Uterus (tissue), 4 donors: ENCODE data around the gene WDR7. TPM values are rescaled to one million over a fixed set of nuclear protein-coding genes. Genes with fewer than 3 reads are reported as not detected.

Source experiments
- DNase-seq, 2 donors: peaks; one replicate each; pipeline ENCODE4 v3.0.0-alpha.2; 2019 to 2020
- H3K27ac ChIP-seq, 2 donors: fragments of 200-600 bp; sonication (generic); 1 replicate in 1 of 2; 2 replicates in 1 of 2; pipeline ENCODE4 v1.5.1; 2016 to 2018
- H3K27me3 ChIP-seq, 2 donors: fragments of 200-600 bp; sonication (generic); one replicate each; pipeline ENCODE4 v1.5.1; 2018 to 2019; ENCODE audit warnings: control low read depth in 1 of 2
- H3K36me3 ChIP-seq, 2 donors: fragments of 200-600 bp; sonication (generic); one replicate each; pipeline ENCODE4 v1.5.1; 2019; ENCODE audit warnings: control low read depth in 1 of 2
- H3K4me1 ChIP-seq, 2 donors: fragments of 200-600 bp; sonication (generic); one replicate each; pipeline ENCODE4 v1.5.1; 2018 to 2019; ENCODE audit warnings: control low read depth in 1 of 2
- H3K4me3 ChIP-seq, 2 donors: fragments of 200-600 bp; sonication (generic); 1 replicate in 1 of 2; 2 replicates in 1 of 2; pipeline ENCODE4 v1.5.1; 2018 to 2019; ENCODE audit warnings: mild to moderate bottlenecking in 1 of 2
- H3K9me3 ChIP-seq, 2 donors: fragments of 200-600 bp; sonication (generic); one replicate each; pipeline ENCODE4 v1.5.1; 2019; ENCODE audit warnings: control low read depth in 1 of 2
- CTCF ChIP-seq, 4 experiments: fragments of 200-600 bp in 2 of 4; fragments of 450-650 bp in 2 of 4; sonication (generic) in 2 of 4; IDR thresholded peaks; one replicate each; pipeline ENCODE4 v1.5.1; 2016 to 2019; ENCODE audit warnings: antibody characterized with exemption in 4 of 4, mild to moderate bottlenecking in 2 of 4, moderate library complexity in 1 of 4
- POLR2A ChIP-seq, 2 donors: fragments of 450-650 bp; IDR thresholded peaks; one replicate each; pipeline ENCODE4 v1.6.1; 2016; ENCODE audit warnings: antibody characterized with exemption in 2 of 2, mild to moderate bottlenecking in 1 of 2, moderate library complexity in 1 of 2
- intact Hi-C: fragments of 100-400 bp; cut with DNase I; formaldehyde crosslinking; loops from one replicate; pipeline ENCODE4 v1.15.1; 2023; ENCODE audit warnings: low total_unique reads
- total RNA-seq, 4 donors: library from RNA; depleted of rRNA in 3 of 4; stranded (reverse); fragments of >200 nt in 3 of 4; gene quantifications; one replicate each; pipeline versions ENCODE4 v1.1.0 to v1.2.4, GENCODE V29; 2014 to 2023
- donor health status: DM: yes; HTN: yes; CAD: no.

Gene WDR7
- total RNA-seq, 4 donors from 2014 or later: 19.2 to 66.2 (median 33.8) TPM

- intact Hi-C loops: no loop called here
- Histone ChIP-seq H3K4me1 (no peaks in the 10 kb centered on the region), H3K27ac (no peak overlapping the region), H3K27me3 (no peaks in the 10 kb centered on the region), H3K36me3 (no peaks in the 10 kb centered on the region), H3K4me3 (no peak overlapping the region), H3K9me3 (no peaks in the 10 kb centered on the region)
- DNase-seq: no peak
- no peak for TF ChIP-seq POLR2A (IDR thresholded peaks at IDR 0.05)
- no peak for TF ChIP-seq CTCF (IDR thresholded peaks at IDR 0.05)
These were observed 311.2 kb downstream of the WDR7 start for GRCh38 chr18:56962322-56962721.

GRCh38 chr18:56967035-56967434, 315.9 kb downstream of the WDR7 start:
- Histone ChIP-seq H3K27me3 (no peaks in the 10 kb centered on the region), H3K36me3 (no peaks in the 10 kb centered on the region), H3K4me1 (no peaks in the 10 kb centered on the region), H3K9me3 (no peaks in the 10 kb centered on the region), H3K27ac (no peak overlapping the region), H3K4me3 (no peak overlapping the region)
- DNase-seq: no peak
- intact Hi-C loops: no loop called here
- no peak for TF ChIP-seq CTCF (IDR thresholded peaks at IDR 0.05)
- TF ChIP-seq POLR2A (IDR thresholded peaks at IDR 0.05): no peak

- Histone ChIP-seq H3K27ac (no peak overlapping the region), H3K36me3 (no peaks in the 10 kb centered on the region), H3K27me3 (no peaks in the 10 kb centered on the region), H3K4me3 (no peak overlapping the region), H3K4me1 (no peaks in the 10 kb centered on the region), H3K9me3 (no peaks in the 10 kb centered on the region)
- intact Hi-C loops: no loop called here
- DNase-seq: no peak
- no peak for TF ChIP-seq POLR2A (IDR thresholded peaks at IDR 0.05)
- no peak for TF ChIP-seq CTCF (IDR thresholded peaks at IDR 0.05)
These were observed 322.3 kb downstream of the WDR7 start for GRCh38 chr18:56973487-56973886.

GRCh38 chr18:56974141-56974540, 323.0 kb downstream of the WDR7 start:
- DNase-seq: no peak
- Histone ChIP-seq H3K4me1 (no peaks in the 10 kb centered on the region), H3K27me3 (no peaks in the 10 kb centered on the region), H3K4me3 (no peak overlapping the region), H3K36me3 (no peaks in the 10 kb centered on the region), H3K9me3 (no peaks in the 10 kb centered on the region), H3K27ac (no peak overlapping the region)
- intact Hi-C loops: no loop called here
- TF ChIP-seq CTCF (IDR thresholded peaks at IDR 0.05): no peak
- no peak for TF ChIP-seq POLR2A (IDR thresholded peaks at IDR 0.05)

GRCh38 chr18:56975276-56975675, 324.1 kb downstream of the WDR7 start:
- no peaks in the 10 kb centered on the region for H3K4me1 ChIP-seq
- H3K9me3 ChIP-seq: no peaks in the 10 kb centered on the region
- no peak for DNase-seq
- TF ChIP-seq CTCF (IDR thresholded peaks at IDR 0.05) (no peak), POLR2A (IDR thresholded peaks at IDR 0.05) (no peak)
- H3K27me3 ChIP-seq: no peaks in the 10 kb centered on the region
- H3K27ac ChIP-seq: no peak overlapping the region
- no peaks in the 10 kb centered on the region for H3K36me3 ChIP-seq
- H3K4me3 ChIP-seq: no peak overlapping the region
- intact Hi-C loops: no loop called here
